ENCODE results near the gene HJV.

Gene HJV

GRCh38 chr1:146035048-146035423 lies 13.5 kb upstream of the HJV start:
- Histone ChIP-seq H3K4me3 (ENCODE audit: low read length, poor library complexity, severe bottlenecking) (peak overlapping the region; percentile 57), H4K20me1 (ENCODE audit: insufficient read depth, low read length, poor library complexity, severe bottlenecking) (no peaks in the 10 kb centered on the region), H3K4me2 (ENCODE audit: low read depth, low read length, poor library complexity, severe bottlenecking) (peak overlapping the region; percentile 91), H3K36me3 (ENCODE audit: insufficient read depth, low read length) (no peaks in the 10 kb centered on the region), H2AFZ (ENCODE audit: low read length) (peak overlapping the region; percentile 42; the same call in 1 of the 2 replicates), H3K27me3 (ENCODE audit: insufficient read depth, low read length, poor library complexity, severe bottlenecking) (no peaks in the 10 kb centered on the region), H3K9me3 (ENCODE audit: insufficient read depth, low read depth, low read length) (no peaks in the 10 kb centered on the region), H3K9me2 (replicated peaks; ENCODE audit: low read depth, low read length) (no peaks in the 10 kb centered on the region), H3K4me1 (ENCODE audit: insufficient read depth, low read length, poor library complexity, severe bottlenecking) (peaks cover 14% of the 10 kb centered on the region), H3K9ac (ENCODE audit: low read depth, low read length, poor library complexity, severe bottlenecking) (no peak overlapping the region), H3F3A (ENCODE audit: low read depth) (peaks cover 14% of the 10 kb centered on the region), H3K79me2 (ENCODE audit: insufficient read depth, low read length) (no peaks in the 10 kb centered on the region)
- TF ChIP-seq EZH2phosphoT487 (IDR thresholded peaks at IDR 0.05; ENCODE audit: borderline replicate concordance) (no peak), CTCF (conservative IDR thresholded peaks at IDR 0.05; ENCODE audit: low read length) (no peak)

GRCh38 chr1:146032631-146033219 lies 11.2 kb upstream of the HJV start:
- no peaks in the 10 kb centered on the region for H4K20me1 ChIP-seq (ENCODE audit: insufficient read depth, low read length, poor library complexity, severe bottlenecking)

GRCh38 chr1:146031476-146031875 lies 9.9 kb upstream of the HJV start:
- H3K4me3 ChIP-seq (ENCODE audit: low read length, poor library complexity, severe bottlenecking), result no peak overlapping the region
- no peaks in the 10 kb centered on the region for H3K36me3 ChIP-seq (ENCODE audit: insufficient read depth, low read length)
- H3K9ac ChIP-seq (ENCODE audit: low read depth, low read length, poor library complexity, severe bottlenecking), result no peak overlapping the region
- no peaks in the 10 kb centered on the region for H4K20me1 ChIP-seq (ENCODE audit: insufficient read depth, low read length, poor library complexity, severe bottlenecking)
- H3K27me3 ChIP-seq (ENCODE audit: insufficient read depth, low read length, poor library complexity, severe bottlenecking), result no peaks in the 10 kb centered on the region
- H3K9me2 ChIP-seq (replicated peaks; ENCODE audit: low read depth, low read length), result no peaks in the 10 kb centered on the region
- H3F3A ChIP-seq (ENCODE audit: low read depth), result peaks cover under 1% of the 10 kb centered on the region; the same call in 1 of the 2 replicates
- H3K79me2 ChIP-seq (ENCODE audit: insufficient read depth, low read length), result no peaks in the 10 kb centered on the region
- no peaks in the 10 kb centered on the region for H3K9me3 ChIP-seq (ENCODE audit: insufficient read depth, low read depth, low read length)
- peaks cover 10% of the 10 kb centered on the region for H3K4me1 ChIP-seq (ENCODE audit: insufficient read depth, low read length, poor library complexity, severe bottlenecking)
- no peak for TF ChIP-seq EZH2phosphoT487 (IDR thresholded peaks at IDR 0.05; ENCODE audit: borderline replicate concordance)
- no peak for TF ChIP-seq CTCF (conservative IDR thresholded peaks at IDR 0.05; ENCODE audit: low read length)
- no peak overlapping the region for H2AFZ ChIP-seq (ENCODE audit: low read length)
- H3K4me2 ChIP-seq (ENCODE audit: low read depth, low read length, poor library complexity, severe bottlenecking), result no peak overlapping the region

More at GRCh38 chr1:146032631-146033219, 11.2 kb upstream of the HJV start:
- Histone ChIP-seq H3K9ac (ENCODE audit: low read depth, low read length, poor library complexity, severe bottlenecking) (no peak overlapping the region), H3K36me3 (ENCODE audit: insufficient read depth, low read length) (no peaks in the 10 kb centered on the region), H3F3A (ENCODE audit: low read depth) (peaks cover 10% of the 10 kb centered on the region; the same call in 1 of the 2 replicates), H3K9me2 (replicated peaks; ENCODE audit: low read depth, low read length) (no peaks in the 10 kb centered on the region), H2AFZ (ENCODE audit: low read length) (peak overlapping the region; percentile 49), H3K4me3 (ENCODE audit: low read length, poor library complexity, severe bottlenecking) (no peak overlapping the region), H3K4me1 (ENCODE audit: insufficient read depth, low read length, poor library complexity, severe bottlenecking) (peaks cover 14% of the 10 kb centered on the region), H3K27me3 (ENCODE audit: insufficient read depth, low read length, poor library complexity, severe bottlenecking) (no peaks in the 10 kb centered on the region), H3K79me2 (ENCODE audit: insufficient read depth, low read length) (no peaks in the 10 kb centered on the region), H3K9me3 (ENCODE audit: insufficient read depth, low read depth, low read length) (no peaks in the 10 kb centered on the region), H3K4me2 (ENCODE audit: low read depth, low read length, poor library complexity, severe bottlenecking) (peak overlapping the region; percentile 4)
- TF ChIP-seq CTCF (conservative IDR thresholded peaks at IDR 0.05; ENCODE audit: low read length) (peak; percentile 79), EZH2phosphoT487 (IDR thresholded peaks at IDR 0.05; ENCODE audit: borderline replicate concordance) (no peak)
